Uterus (tissue), 2 donors: ENCODE measurements around the gene LGALS3BP.

ENCODE experiments used
- CTCF ChIP-seq, 4 experiments: fragments of 200-600 bp in 2 of 4; fragments of 450-650 bp in 2 of 4; sonication (generic) in 2 of 4; IDR thresholded peaks; one replicate each; pipeline ENCODE4 v1.5.1; 2016 to 2019; ENCODE audit warnings: antibody characterized with exemption in 4 of 4, mild to moderate bottlenecking in 2 of 4, moderate library complexity in 1 of 4
- POLR2A ChIP-seq, 2 donors: fragments of 450-650 bp; IDR thresholded peaks; one replicate each; pipeline ENCODE4 v1.6.1; 2016; ENCODE audit warnings: antibody characterized with exemption in 2 of 2, mild to moderate bottlenecking in 1 of 2, moderate library complexity in 1 of 2

- TF ChIP-seq CTCF (IDR thresholded peaks at IDR 0.05) = no peak
- TF ChIP-seq POLR2A (IDR thresholded peaks at IDR 0.05) = no peak
These were observed 18.8 kb downstream of the LGALS3BP start for GRCh38 chr17:78960928-78961327.
